Fibroblast of lung (primary cell): ENCODE data around the gene PET100.

Experiments used
- CTCF ChIP-seq, 2 donors: IDR thresholded peaks in 1 of 2; conservative IDR thresholded peaks in 1 of 2; 1 replicate in 1 of 2; 2 replicates in 1 of 2; pipeline ENCODE4 v1.5.1; 2011 to 2012; ENCODE audit warnings: low read length in 2 of 2, control low read depth in 1 of 2, inconsistent platforms in 1 of 2, low read depth in 1 of 2, mild to moderate bottlenecking in 1 of 2
- EZH2 ChIP-seq: IDR thresholded peaks from 2 replicates; pipeline ENCODE4 v1.5.1; 2012; ENCODE audit warnings: low read length, control low read depth, mild to moderate bottlenecking; ENCODE audit errors: missing control alignments

DNA sequence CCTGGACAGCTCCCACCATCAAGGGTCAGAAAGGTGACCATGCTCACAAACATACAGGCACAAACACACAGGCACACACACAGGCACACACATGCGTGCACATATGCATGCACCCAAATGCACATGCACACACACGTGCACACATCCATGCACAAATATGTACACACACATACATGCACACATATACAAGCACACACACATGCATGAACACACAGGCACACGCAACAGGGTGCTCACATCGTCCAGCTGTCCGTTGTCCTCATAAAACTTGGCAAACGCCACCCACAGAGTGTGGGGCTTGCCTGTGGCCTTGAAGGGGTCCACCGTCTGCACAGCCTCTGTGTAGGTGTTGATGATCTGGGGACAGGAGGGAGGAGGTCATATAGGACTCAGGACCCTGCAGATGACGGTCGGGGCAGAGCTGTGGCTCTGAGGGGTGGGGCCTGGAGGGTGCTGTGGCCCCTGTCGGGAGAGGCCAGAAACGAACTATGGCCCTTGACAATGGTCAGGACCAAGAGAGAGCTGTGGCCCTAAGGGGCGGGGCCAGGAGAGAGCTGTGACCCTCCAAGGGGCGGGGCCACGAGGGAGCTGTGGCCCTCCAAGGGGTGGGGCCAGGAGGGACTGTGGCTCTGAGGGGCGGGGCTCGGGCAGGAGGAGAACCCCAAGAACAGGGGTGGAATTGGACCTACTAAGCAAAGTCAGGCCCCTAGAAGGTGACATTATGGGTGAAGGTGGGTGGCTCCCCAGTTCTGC is 6.5 kb upstream of the PET100 start:
- TF ChIP-seq CTCF (conservative IDR thresholded peaks at IDR 0.05 in 1 of 2, IDR thresholded peaks at IDR 0.05 in 1 of 2; ENCODE audit: low read depth in 1 of 2, low read length in 2 of 2) (no peak), EZH2 (no peak)
